ENCODE results near the gene CYYR1. TPM values are rescaled to one million over a fixed set of nuclear protein-coding genes. Genes with fewer than 3 reads are reported as not detected.

CYYR1 gene
- total RNA-seq, 4 donors from 2014 or later, result 7.6 to 36.0 (median 22.9) TPM

GRCh38 chr21:26444646-26445045, 128.4 kb downstream of the CYYR1 start:
- no peak for TF ChIP-seq CTCF (IDR thresholded peaks at IDR 0.05; ENCODE audit: low read depth)

- no peak for TF ChIP-seq CTCF (IDR thresholded peaks at IDR 0.05; ENCODE audit: low read depth)
These were observed 129.2 kb downstream of the CYYR1 start for GRCh38 chr21:26443867-26444266.

- no peak for TF ChIP-seq CTCF (IDR thresholded peaks at IDR 0.05; ENCODE audit: low read depth)
These were observed 129.8 kb downstream of the CYYR1 start for GRCh38 chr21:26443291-26443690.

- TF ChIP-seq CTCF (IDR thresholded peaks at IDR 0.05; ENCODE audit: low read depth), result no peak
These were observed 131.9 kb downstream of the CYYR1 start for GRCh38 chr21:26441149-26441548.

GRCh38 chr21:26438976-26439375, 134.1 kb downstream of the CYYR1 start:
- no peak for TF ChIP-seq CTCF (IDR thresholded peaks at IDR 0.05; ENCODE audit: low read depth)

- TF ChIP-seq CTCF (IDR thresholded peaks at IDR 0.05; ENCODE audit: low read depth), result no peak
These were observed 135.6 kb downstream of the CYYR1 start for GRCh38 chr21:26437326-26438009.

GRCh38 chr21:26433386-26433785, 139.7 kb downstream of the CYYR1 start:
- TF ChIP-seq CTCF (IDR thresholded peaks at IDR 0.05; ENCODE audit: low read depth), result no peak

Data from subcutaneous adipose tissue (tissue), 4 donors.